Heart right ventricle (tissue), 16 donors: ENCODE data around the gene TTC7B. TPM values are rescaled to one million over a fixed set of nuclear protein-coding genes. Genes with fewer than 3 reads are reported as not detected.

Source experiments
- ATAC-seq, 8 donors: fragments of 200-7000 bp; cut with Tn5 transposase; one replicate each; pipeline ENCODE4 v1.9.1; 2020; ENCODE audit warnings: mild to moderate bottlenecking in 8 of 8, moderate library complexity in 8 of 8, moderate number of reproducible peaks in 1 of 8
- DNase-seq, 2 donors: peaks; one replicate each; pipeline ENCODE4 v3.0.0-alpha.2; 2020
- H3K27ac ChIP-seq, 10 donors: fragments of 200-600 bp; sonication (generic) in 2 of 10; one replicate each; pipeline versions ENCODE4 v1.5.0 to v1.8.0; 2020 to 2022; ENCODE audit warnings: mild to moderate bottlenecking in 3 of 10
- H3K27me3 ChIP-seq, 7 donors: fragments of 200-600 bp; one replicate each; pipeline ENCODE4 v1.8.0; 2021 to 2022; ENCODE audit warnings: mild to moderate bottlenecking in 2 of 7
- H3K36me3 ChIP-seq, 9 donors: fragments of 200-600 bp; sonication (generic) in 1 of 9; one replicate each; pipeline versions ENCODE4 v1.5.0 to v1.8.0; 2020 to 2022; ENCODE audit warnings: mild to moderate bottlenecking in 2 of 9
- H3K4me1 ChIP-seq, 9 donors: fragments of 200-600 bp; sonication (generic) in 1 of 9; one replicate each; pipeline versions ENCODE4 v1.5.0 to v1.8.0; 2020 to 2022; ENCODE audit warnings: mild to moderate bottlenecking in 4 of 9
- H3K4me3 ChIP-seq, 10 donors: fragments of 200-600 bp; sonication (generic) in 2 of 10; one replicate each; pipeline versions ENCODE4 v1.5.0 to v1.8.0; 2020 to 2022; ENCODE audit warnings: mild to moderate bottlenecking in 7 of 10, moderate library complexity in 2 of 10
- H3K9me3 ChIP-seq, 11 donors: fragments of 200-600 bp in 10 of 11; sonication (generic) in 2 of 11; one replicate each; pipeline versions ENCODE4 v1.5.0 to v1.8.0; 2013 to 2022; ENCODE audit warnings: mild to moderate bottlenecking in 2 of 11, control low read depth in 1 of 11, moderate library complexity in 1 of 11
- WGBS, 2 donors: extraction: QIAGEN DNeasy Blood & Tissue Kit; methylation state at CpG; one replicate each; pipeline ENCODE4 v1.1.7; 2013; ENCODE audit warnings: inconsistent platforms in 1 of 2; 5-methylcytosine and 5-hydroxymethylcytosine counted together
- intact Hi-C, 10 donors: fragments of 100-400 bp; cut with DNase I; formaldehyde crosslinking; loops; one replicate each; pipeline versions ENCODE4 v1.11.1 to v1.14.2; 2022
- polyA plus RNA-seq, 2 donors: library from polyadenylated mRNA; stranded (reverse); fragments of 200-250 nt; gene quantifications; one replicate each; pipeline ENCODE4 v1.2.3, GENCODE V29; 2013
- total RNA-seq, 10 donors: library from RNA; stranded (reverse); fragmentation: NEBNext Ultra II Directional in 3 of 10; extraction: Animal tissue kit (Norgen Biotek cat#: 25700) in 3 of 10; gene quantifications; one replicate each; pipeline versions ENCODE4 v1.2.1 to v1.2.4, GENCODE V29; 2021 to 2023
- TF ChIP-seq, protein P1 (sequence below), 9 donors: fragments of 200-600 bp; sonication (generic) in 2 of 9; IDR thresholded peaks; one replicate each; pipeline versions ENCODE4 v1.5.0 to v1.8.0; 2021 to 2022; ENCODE audit warnings: antibody characterized with exemption in 9 of 9, mild to moderate bottlenecking in 5 of 9, moderate library complexity in 1 of 9
- donor health status: Arrhythmogenic right ventricular cardiomyopathy.
- donor health status: ischemic (EF 13 %, LVEDD 7.1; RV severe dilation, severe dysfunction).
- donor health status: healthy with polysubstance abuse.
- donor health status: DM: no; HTN: yes; CAD: no.
- donor health status: DM: no; HTN: no; CAD: no.
- donor health status: ischemic (EF 25% LVEDD 6.9; RV normal size, moderate dysfunction).
- donor health status: ischemic (EF 25% LVEDD 5.7; RV mildly dilated, moderate dysfunction).
- donor health status: healthy.
- donor health status: DM: yes; HTN: yes; CAD: no.
- donor health status: Ischemic cardiomyopathy.
- donor health status: ischemic (EF 35%, LVEDD 5.7; RV mildly dilated, moderate dysfunction).
- donor health status: nonischemic (EF 11% LVEDD 7.7; RV severe dilation, severe dysfunction).
- donor health status: DM: yes; HTN: yes; CAD: no.
- donor health status: PGD.
- donor health status: ischemic (EF 29% LVEDD 5.4; RV normal size, mild dysfunction).
- donor health status: nonischemic (EF 23%, LVEDD 6.1; RV moderate dilation, normal function).

TTC7B gene
- total and polyA plus RNA-seq, 12 donors = 23.0 to 79.4 (median 65.5) TPM

DNA sequence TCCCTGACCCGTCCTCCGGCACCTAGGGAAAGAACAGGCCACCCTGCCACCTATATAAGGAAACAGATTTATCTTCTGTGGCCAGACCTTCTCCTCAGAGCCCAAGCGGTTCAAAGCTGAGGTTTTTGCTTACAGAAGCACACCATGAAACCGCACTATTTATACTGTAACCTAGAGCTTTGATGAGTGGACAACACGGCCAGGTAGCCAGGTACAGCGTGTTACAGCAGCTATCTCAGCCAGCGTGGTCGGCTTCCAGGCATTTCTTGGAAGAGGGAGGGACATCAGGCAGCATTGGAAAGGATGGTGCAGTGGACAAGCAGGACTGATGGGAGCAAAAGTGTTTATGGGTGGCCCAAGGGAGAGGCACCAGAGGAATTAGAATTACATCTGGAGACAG lies 34.4 kb downstream of the TTC7B start:
- no peak for ATAC-seq
- H3K27me3 ChIP-seq = no peaks in the 10 kb centered on the region
- WGBS, 2 donors = 86 to 90% methylated on average over 8 of the region's 8 CpGs
- DNase-seq = no peak
- H3K9me3 ChIP-seq = no peaks in the 10 kb centered on the region
- H3K36me3 ChIP-seq = peaks cover 0 to 87% (median 19%) of the 10 kb centered on the region in 9 donors
- no peak overlapping the region for H3K27ac ChIP-seq
- TF ChIP-seq, protein P1, sequence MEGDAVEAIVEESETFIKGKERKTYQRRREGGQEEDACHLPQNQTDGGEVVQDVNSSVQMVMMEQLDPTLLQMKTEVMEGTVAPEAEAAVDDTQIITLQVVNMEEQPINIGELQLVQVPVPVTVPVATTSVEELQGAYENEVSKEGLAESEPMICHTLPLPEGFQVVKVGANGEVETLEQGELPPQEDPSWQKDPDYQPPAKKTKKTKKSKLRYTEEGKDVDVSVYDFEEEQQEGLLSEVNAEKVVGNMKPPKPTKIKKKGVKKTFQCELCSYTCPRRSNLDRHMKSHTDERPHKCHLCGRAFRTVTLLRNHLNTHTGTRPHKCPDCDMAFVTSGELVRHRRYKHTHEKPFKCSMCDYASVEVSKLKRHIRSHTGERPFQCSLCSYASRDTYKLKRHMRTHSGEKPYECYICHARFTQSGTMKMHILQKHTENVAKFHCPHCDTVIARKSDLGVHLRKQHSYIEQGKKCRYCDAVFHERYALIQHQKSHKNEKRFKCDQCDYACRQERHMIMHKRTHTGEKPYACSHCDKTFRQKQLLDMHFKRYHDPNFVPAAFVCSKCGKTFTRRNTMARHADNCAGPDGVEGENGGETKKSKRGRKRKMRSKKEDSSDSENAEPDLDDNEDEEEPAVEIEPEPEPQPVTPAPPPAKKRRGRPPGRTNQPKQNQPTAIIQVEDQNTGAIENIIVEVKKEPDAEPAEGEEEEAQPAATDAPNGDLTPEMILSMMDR (IDR thresholded peaks at IDR 0.05) = no peak
- no peak overlapping the region for H3K4me3 ChIP-seq
- peaks cover 0 to 3% (median 0%) of the 10 kb centered on the region in 9 donors for H3K4me1 ChIP-seq
- intact Hi-C loops = no loop called here

DNA sequence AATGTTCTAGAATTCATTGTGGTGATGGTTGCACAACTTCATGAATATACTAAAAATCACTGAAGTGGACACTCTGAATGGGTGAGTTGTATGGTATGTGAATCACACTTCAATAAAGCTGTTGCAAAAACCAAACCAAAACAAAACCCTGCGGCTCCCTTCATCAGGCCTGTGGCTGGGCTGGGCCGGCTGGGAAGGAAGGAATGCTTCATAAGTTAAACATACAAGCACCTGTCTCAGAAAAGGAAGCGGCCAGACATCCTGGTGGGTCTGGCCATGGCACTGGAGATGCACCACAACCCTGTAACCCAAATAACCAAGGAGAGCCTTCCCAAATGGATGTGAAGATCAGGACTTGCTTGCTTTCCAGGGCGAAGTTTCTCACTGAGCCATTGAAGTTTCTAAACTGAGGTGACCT lies 34.9 kb downstream of the TTC7B start:
- H3K36me3 ChIP-seq = peaks cover 0 to 92% (median 19%) of the 10 kb centered on the region in 9 donors
- DNase-seq = no peak
- WGBS, 2 donors = 95 to 96% methylated on average over 4 of the region's 4 CpGs

DNA sequence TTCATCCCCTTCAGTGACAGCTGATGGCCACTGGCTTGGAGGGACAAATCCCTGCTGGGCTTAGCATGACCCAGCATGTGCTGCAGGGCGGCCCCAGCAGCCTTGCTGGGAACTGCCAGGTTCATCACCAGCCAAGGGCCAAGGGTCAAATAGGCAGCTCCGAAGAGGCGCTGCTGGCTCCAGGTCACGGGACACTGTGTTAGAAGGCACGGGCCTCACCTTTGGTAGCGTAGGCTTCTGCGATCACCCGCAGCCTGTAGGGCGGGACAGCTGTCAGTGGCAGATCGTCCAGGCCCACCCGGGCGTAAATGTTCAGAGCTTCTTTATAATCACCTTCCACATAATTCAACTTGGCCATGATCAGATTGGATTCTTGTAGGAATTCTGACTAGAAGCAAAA lies 35.7 kb downstream of the TTC7B start:
- Histone ChIP-seq H3K27me3 (no peaks in the 10 kb centered on the region), H3K27ac (no peak overlapping the region), H3K36me3 (peaks cover 0 to 93% (median 13%) of the 10 kb centered on the region in 9 donors), H3K9me3 (no peaks in the 10 kb centered on the region), H3K4me3 (no peak overlapping the region), H3K4me1 (no peaks in the 10 kb centered on the region)
- TF ChIP-seq, protein P1 (IDR thresholded peaks at IDR 0.05) = no peak
- 94 to 97% methylated on average over 12 of the region's 12 CpGs for WGBS, 2 donors
- ATAC-seq = peak in 1 of 8 donors; percentile 19
- no peak for DNase-seq
- intact Hi-C loops = no loop called here

More for the DNA sequence above, 34.9 kb downstream of the TTC7B start:
- Histone ChIP-seq H3K27me3 (no peaks in the 10 kb centered on the region), H3K4me1 (peaks cover 0 to 3% (median 0%) of the 10 kb centered on the region in 9 donors), H3K4me3 (no peak overlapping the region), H3K9me3 (no peaks in the 10 kb centered on the region), H3K27ac (no peak overlapping the region)
- intact Hi-C loops = no loop called here
- TF ChIP-seq, protein P1 (IDR thresholded peaks at IDR 0.05) = no peak
- no peak for ATAC-seq

DNA sequence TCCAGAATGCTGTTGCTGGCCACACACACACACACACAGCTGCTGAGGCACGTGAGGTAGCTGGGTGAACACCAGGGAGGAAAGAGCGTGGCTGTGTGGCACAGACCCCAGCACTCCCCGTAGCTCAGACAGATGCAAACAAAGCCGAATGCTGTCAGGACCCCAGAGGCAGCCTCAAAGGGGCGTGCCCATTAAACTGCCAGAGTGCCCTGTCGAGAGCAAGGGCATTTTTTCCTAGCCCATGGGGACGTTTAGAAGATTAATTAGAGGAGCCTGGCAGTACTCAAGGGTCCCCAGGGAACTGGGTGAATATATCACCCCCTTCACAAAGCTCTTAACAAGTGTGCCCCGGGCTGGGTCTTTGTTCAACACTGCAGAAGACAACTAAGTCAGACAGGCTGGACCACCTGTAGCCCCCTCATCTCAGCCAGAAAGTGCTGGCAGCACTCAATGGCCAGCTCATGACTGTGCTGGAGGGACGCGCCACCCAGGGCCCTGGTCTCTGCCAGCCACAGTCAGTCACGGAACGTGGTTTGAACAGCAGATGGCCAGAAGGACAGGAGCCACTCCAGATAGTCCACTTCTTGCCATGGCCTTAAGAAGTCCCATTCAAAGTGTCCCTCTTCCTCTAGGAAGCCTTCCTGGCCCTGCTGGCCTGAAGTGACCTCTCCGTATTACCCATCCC lies 37.5 kb downstream of the TTC7B start:
- TF ChIP-seq, protein P1 (IDR thresholded peaks at IDR 0.05) = no peak
- 81 to 89% methylated on average over 13 of the region's 13 CpGs for WGBS, 2 donors
- H3K4me3 ChIP-seq = no peak overlapping the region
- H3K27me3 ChIP-seq = no peaks in the 10 kb centered on the region
- intact Hi-C loops = no loop called here
- no peak overlapping the region for H3K27ac ChIP-seq
- H3K9me3 ChIP-seq = no peaks in the 10 kb centered on the region
- ATAC-seq (no peak), DNase-seq (no peak)
- H3K36me3 ChIP-seq = peaks cover 0 to 94% (median 18%) of the 10 kb centered on the region in 9 donors
- H3K4me1 ChIP-seq = no peaks in the 10 kb centered on the region
